ENCODE data around the gene LSM11. TPM values are rescaled to one million over a fixed set of nuclear protein-coding genes. Genes with fewer than 3 reads are reported as not detected.

LSM11 gene
- total and polyA plus RNA-seq, 2 donors: 1.8 to 2.7 TPM

DNA sequence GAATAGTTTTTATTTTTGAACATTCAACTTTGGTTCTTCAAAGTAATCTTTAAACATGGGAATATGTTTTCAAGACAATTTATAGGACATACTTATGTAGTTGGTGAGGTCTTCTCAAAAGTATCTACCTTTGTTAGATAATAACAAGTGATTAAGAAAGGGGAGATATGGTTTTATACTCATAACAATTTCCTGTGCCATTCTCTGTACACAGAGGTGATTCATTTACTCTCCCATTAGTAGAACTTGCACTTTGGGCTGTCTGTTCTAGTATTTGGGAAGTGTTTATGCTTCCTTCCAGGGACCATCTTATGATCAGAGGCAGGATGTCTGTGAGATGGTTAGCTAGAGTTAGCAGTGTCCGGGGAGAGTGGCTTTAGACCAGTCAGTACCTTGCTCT, 15.2 kb downstream of the LSM11 start:
- no peak overlapping the region for H3K4me3 ChIP-seq (ENCODE audit: low read length in 2 of 2)
- no peaks in the 10 kb centered on the region for H3K27me3 ChIP-seq (ENCODE audit: control insufficient read depth in 2 of 2, insufficient read depth in 1 of 2, low read length in 1 of 2)
- H3K27ac ChIP-seq (ENCODE audit: low read depth in 1 of 2, low read length in 1 of 2): no peak overlapping the region
- no peak for DNase-seq (ENCODE audit: low read depth in 6 of 9, low spot score in 9 of 9)
- 97% methylated on average over 1 of the region's 1 CpG for WGBS
- H3K36me3 ChIP-seq (ENCODE audit: control insufficient read depth in 2 of 2, insufficient read depth in 2 of 2, low read length in 1 of 2): peaks cover 12 to 20% of the 10 kb centered on the region in 2 donors
- H3K4me1 ChIP-seq (ENCODE audit: control insufficient read depth in 2 of 2, insufficient read depth in 2 of 2, low read length in 2 of 2): no peaks in the 10 kb centered on the region
- H3K9me3 ChIP-seq (ENCODE audit: control insufficient read depth in 2 of 2, insufficient read depth in 1 of 2, low read length in 1 of 2): no peaks in the 10 kb centered on the region

- no peaks in the 10 kb centered on the region for H3K4me1 ChIP-seq (ENCODE audit: control insufficient read depth in 2 of 2, insufficient read depth in 2 of 2, low read length in 2 of 2)
- WGBS: 54% methylated on average over 10 of the region's 10 CpGs
- no peak overlapping the region for H3K27ac ChIP-seq (ENCODE audit: low read depth in 1 of 2, low read length in 1 of 2)
- no peaks in the 10 kb centered on the region for H3K9me3 ChIP-seq (ENCODE audit: control insufficient read depth in 2 of 2, insufficient read depth in 1 of 2, low read length in 1 of 2)
- no peak overlapping the region for H3K4me3 ChIP-seq (ENCODE audit: low read length in 2 of 2)
- no peaks in the 10 kb centered on the region for H3K27me3 ChIP-seq (ENCODE audit: control insufficient read depth in 2 of 2, insufficient read depth in 1 of 2, low read length in 1 of 2)
- DNase-seq (ENCODE audit: low read depth in 6 of 9, low spot score in 9 of 9): peak in 6 of 9 donors; percentile 21 to 66 (median 32)
- H3K36me3 ChIP-seq (ENCODE audit: control insufficient read depth in 2 of 2, insufficient read depth in 2 of 2, low read length in 1 of 2): no peaks in the 10 kb centered on the region
Measured at GRCh38 chr5:157761690-157762621, 18.4 kb downstream of the LSM11 start.

- H3K27me3 ChIP-seq (ENCODE audit: control insufficient read depth in 2 of 2, insufficient read depth in 1 of 2, low read length in 1 of 2): no peaks in the 10 kb centered on the region
- WGBS: 96% methylated on average over 6 of the region's 6 CpGs
Measured at GRCh38 chr5:157764531-157764930, 21.0 kb downstream of the LSM11 start.

GRCh38 chr5:157766442-157766841, 22.9 kb downstream of the LSM11 start:
- H3K27me3 ChIP-seq (ENCODE audit: control insufficient read depth in 2 of 2, insufficient read depth in 1 of 2, low read length in 1 of 2): no peaks in the 10 kb centered on the region
- no peak for DNase-seq (ENCODE audit: low read depth in 6 of 9, low spot score in 9 of 9)
- WGBS: 97% methylated on average over 7 of the region's 7 CpGs
- peaks cover 0 to 3% of the 10 kb centered on the region in 2 donors for H3K9me3 ChIP-seq (ENCODE audit: control insufficient read depth in 2 of 2, insufficient read depth in 1 of 2, low read length in 1 of 2)
- no peak overlapping the region for H3K4me3 ChIP-seq (ENCODE audit: low read length in 2 of 2)
- no peaks in the 10 kb centered on the region for H3K36me3 ChIP-seq (ENCODE audit: control insufficient read depth in 2 of 2, insufficient read depth in 2 of 2, low read length in 1 of 2)
- H3K4me1 ChIP-seq (ENCODE audit: control insufficient read depth in 2 of 2, insufficient read depth in 2 of 2, low read length in 2 of 2): no peaks in the 10 kb centered on the region
- no peak overlapping the region for H3K27ac ChIP-seq (ENCODE audit: low read depth in 1 of 2, low read length in 1 of 2)

More at GRCh38 chr5:157764531-157764930, 21.0 kb downstream of the LSM11 start:
- Histone ChIP-seq H3K36me3 (ENCODE audit: control insufficient read depth in 2 of 2, insufficient read depth in 2 of 2, low read length in 1 of 2) (no peaks in the 10 kb centered on the region), H3K4me1 (ENCODE audit: control insufficient read depth in 2 of 2, insufficient read depth in 2 of 2, low read length in 2 of 2) (no peaks in the 10 kb centered on the region), H3K27ac (ENCODE audit: low read depth in 1 of 2, low read length in 1 of 2) (no peak overlapping the region), H3K9me3 (ENCODE audit: control insufficient read depth in 2 of 2, insufficient read depth in 1 of 2, low read length in 1 of 2) (no peaks in the 10 kb centered on the region), H3K4me3 (ENCODE audit: low read length in 2 of 2) (no peak overlapping the region)
- DNase-seq (ENCODE audit: low read depth in 6 of 9, low spot score in 9 of 9): no peak

- Histone ChIP-seq H3K27ac (ENCODE audit: low read depth in 1 of 2, low read length in 1 of 2) (no peak overlapping the region), H3K36me3 (ENCODE audit: control insufficient read depth in 2 of 2, insufficient read depth in 2 of 2, low read length in 1 of 2) (no peaks in the 10 kb centered on the region), H3K4me3 (ENCODE audit: low read length in 2 of 2) (no peak overlapping the region), H3K4me1 (ENCODE audit: control insufficient read depth in 2 of 2, insufficient read depth in 2 of 2, low read length in 2 of 2) (no peaks in the 10 kb centered on the region), H3K9me3 (ENCODE audit: control insufficient read depth in 2 of 2, insufficient read depth in 1 of 2, low read length in 1 of 2) (peaks cover 0 to 3% of the 10 kb centered on the region in 2 donors), H3K27me3 (ENCODE audit: control insufficient read depth in 2 of 2, insufficient read depth in 1 of 2, low read length in 1 of 2) (no peaks in the 10 kb centered on the region)
- 91% methylated on average over 1 of the region's 1 CpG for WGBS
- no peak for DNase-seq (ENCODE audit: low read depth in 6 of 9, low spot score in 9 of 9)
Measured at GRCh38 chr5:157766902-157767301, 23.4 kb downstream of the LSM11 start.

- H3K36me3 ChIP-seq (ENCODE audit: control insufficient read depth in 2 of 2, insufficient read depth in 2 of 2, low read length in 1 of 2): no peaks in the 10 kb centered on the region
- DNase-seq (ENCODE audit: low read depth in 6 of 9, low spot score in 9 of 9): no peak
- H3K27ac ChIP-seq (ENCODE audit: low read depth in 1 of 2, low read length in 1 of 2): no peak overlapping the region
- no peaks in the 10 kb centered on the region for H3K4me1 ChIP-seq (ENCODE audit: control insufficient read depth in 2 of 2, insufficient read depth in 2 of 2, low read length in 2 of 2)
- peaks cover 0 to 3% of the 10 kb centered on the region in 2 donors for H3K9me3 ChIP-seq (ENCODE audit: control insufficient read depth in 2 of 2, insufficient read depth in 1 of 2, low read length in 1 of 2)
- no peaks in the 10 kb centered on the region for H3K27me3 ChIP-seq (ENCODE audit: control insufficient read depth in 2 of 2, insufficient read depth in 1 of 2, low read length in 1 of 2)
- H3K4me3 ChIP-seq (ENCODE audit: low read length in 2 of 2): no peak overlapping the region
- 99% methylated on average over 3 of the region's 3 CpGs for WGBS
Measured at GRCh38 chr5:157767689-157768088, 24.2 kb downstream of the LSM11 start.

- Histone ChIP-seq H3K9me3 (ENCODE audit: control insufficient read depth in 2 of 2, insufficient read depth in 1 of 2, low read length in 1 of 2) (peaks cover 0 to 3% of the 10 kb centered on the region in 2 donors), H3K27me3 (ENCODE audit: control insufficient read depth in 2 of 2, insufficient read depth in 1 of 2, low read length in 1 of 2) (no peaks in the 10 kb centered on the region), H3K4me1 (ENCODE audit: control insufficient read depth in 2 of 2, insufficient read depth in 2 of 2, low read length in 2 of 2) (no peaks in the 10 kb centered on the region), H3K4me3 (ENCODE audit: low read length in 2 of 2) (no peak overlapping the region), H3K27ac (ENCODE audit: low read depth in 1 of 2, low read length in 1 of 2) (no peak overlapping the region), H3K36me3 (ENCODE audit: control insufficient read depth in 2 of 2, insufficient read depth in 2 of 2, low read length in 1 of 2) (no peaks in the 10 kb centered on the region)
- WGBS: 97% methylated on average over 4 of the region's 4 CpGs
- no peak for DNase-seq (ENCODE audit: low read depth in 6 of 9, low spot score in 9 of 9)
Measured at GRCh38 chr5:157770665-157771064, 27.2 kb downstream of the LSM11 start.

GRCh38 chr5:157772127-157772526, 28.6 kb downstream of the LSM11 start:
- no peaks in the 10 kb centered on the region for H3K27me3 ChIP-seq (ENCODE audit: control insufficient read depth in 2 of 2, insufficient read depth in 1 of 2, low read length in 1 of 2)
- 95% methylated on average over 10 of the region's 10 CpGs for WGBS
- H3K4me3 ChIP-seq (ENCODE audit: low read length in 2 of 2): no peak overlapping the region
- H3K9me3 ChIP-seq (ENCODE audit: control insufficient read depth in 2 of 2, insufficient read depth in 1 of 2, low read length in 1 of 2): peaks cover 0 to 3% of the 10 kb centered on the region in 2 donors
- no peaks in the 10 kb centered on the region for H3K36me3 ChIP-seq (ENCODE audit: control insufficient read depth in 2 of 2, insufficient read depth in 2 of 2, low read length in 1 of 2)
- no peak overlapping the region for H3K27ac ChIP-seq (ENCODE audit: low read depth in 1 of 2, low read length in 1 of 2)
- H3K4me1 ChIP-seq (ENCODE audit: control insufficient read depth in 2 of 2, insufficient read depth in 2 of 2, low read length in 2 of 2): no peaks in the 10 kb centered on the region
- DNase-seq (ENCODE audit: low read depth in 6 of 9, low spot score in 9 of 9): no peak

GRCh38 chr5:157778121-157778805, 34.8 kb downstream of the LSM11 start:
- no peak overlapping the region for H3K27ac ChIP-seq (ENCODE audit: low read depth in 1 of 2, low read length in 1 of 2)
- H3K4me1 ChIP-seq (ENCODE audit: control insufficient read depth in 2 of 2, insufficient read depth in 2 of 2, low read length in 2 of 2): no peaks in the 10 kb centered on the region
- no peaks in the 10 kb centered on the region for H3K36me3 ChIP-seq (ENCODE audit: control insufficient read depth in 2 of 2, insufficient read depth in 2 of 2, low read length in 1 of 2)
- no peaks in the 10 kb centered on the region for H3K27me3 ChIP-seq (ENCODE audit: control insufficient read depth in 2 of 2, insufficient read depth in 1 of 2, low read length in 1 of 2)
- H3K9me3 ChIP-seq (ENCODE audit: control insufficient read depth in 2 of 2, insufficient read depth in 1 of 2, low read length in 1 of 2): no peaks in the 10 kb centered on the region
- WGBS: 61% methylated on average over 8 of the region's 8 CpGs
- H3K4me3 ChIP-seq (ENCODE audit: low read length in 2 of 2): no peak overlapping the region
- DNase-seq (ENCODE audit: low read depth in 6 of 9, low spot score in 9 of 9): peak in 2 of 9 donors; percentile 4 to 30

Measured in thymus (tissue), 11 donors.